ENCODE results near the gene VWDE. TPM values are rescaled to one million over a fixed set of nuclear protein-coding genes. Genes with fewer than 3 reads are reported as not detected.

VWDE gene
- total and polyA plus RNA-seq, 2 experiments from 2014 or later, result not detected

GRCh38 chr7:12303062-12303461 is 100.6 kb downstream of the VWDE start:
- in situ Hi-C loops (cut with MboI), result loop anchor here (25.0 kb wide), 1 partner anchor 866 kb away; no protein-coding TSS in a partner anchor

GRCh38 chr7:12300415-12300814 is 103.2 kb downstream of the VWDE start:
- in situ Hi-C loops (cut with MboI), result loop anchor here (25.0 kb wide), 1 partner anchor 863 kb away; no protein-coding TSS in a partner anchor
- no peak for DNase-seq
- Histone ChIP-seq H3K27ac (no peak overlapping the region), H3K4me3 (no peak overlapping the region), H4K20me1 (ENCODE audit: insufficient read depth) (no peaks in the 10 kb centered on the region), H3K79me2 (ENCODE audit: insufficient read depth) (no peaks in the 10 kb centered on the region), H3K9me3 (ENCODE audit: low read depth) (no peaks in the 10 kb centered on the region), H3K4me1 (ENCODE audit: insufficient read depth) (no peaks in the 10 kb centered on the region), H3K36me3 (ENCODE audit: low read depth) (no peaks in the 10 kb centered on the region), H2AFZ (no peak overlapping the region), H3K9me2 (ENCODE audit: insufficient read depth) (no peaks in the 10 kb centered on the region), H3K9ac (no peak overlapping the region), H3K4me2 (ENCODE audit: unreplicated experiment) (no peak overlapping the region), H3K27me3 (replicated peaks; ENCODE audit: insufficient read depth) (no peaks in the 10 kb centered on the region), H3F3A (ENCODE audit: insufficient read depth) (no peaks in the 10 kb centered on the region)
- no peak for TF ChIP-seq EZH2 (IDR thresholded peaks at IDR 0.05; ENCODE audit: insufficient read depth, poor library complexity, severe bottlenecking)
- no peak for TF ChIP-seq EZH2phosphoT487 (IDR thresholded peaks at IDR 0.05; ENCODE audit: insufficient read depth, low read depth)
- WGBS, 2 experiments (ENCODE audit: low coverage in 1 of 2, low lambda C conversion rate in 2 of 2, missing lambda C conversion rate in 2 of 2), result 22 to 23% methylated on average over 4 of the region's 4 CpGs

More at GRCh38 chr7:12303062-12303461, 100.6 kb downstream of the VWDE start:
- H4K20me1 ChIP-seq (ENCODE audit: insufficient read depth), result no peaks in the 10 kb centered on the region
- no peaks in the 10 kb centered on the region for H3K4me1 ChIP-seq (ENCODE audit: insufficient read depth)
- H2AFZ ChIP-seq, result no peak overlapping the region
- H3K36me3 ChIP-seq (ENCODE audit: low read depth), result no peaks in the 10 kb centered on the region
- no peaks in the 10 kb centered on the region for H3K9me2 ChIP-seq (ENCODE audit: insufficient read depth)
- no peak overlapping the region for H3K27ac ChIP-seq
- 0% methylated on average over 2 of the region's 2 CpGs for WGBS, 2 experiments (ENCODE audit: low coverage in 1 of 2, low lambda C conversion rate in 2 of 2, missing lambda C conversion rate in 2 of 2)
- no peak overlapping the region for H3K4me3 ChIP-seq
- DNase-seq, result no peak
- H3K4me2 ChIP-seq (ENCODE audit: unreplicated experiment), result no peak overlapping the region
- no peaks in the 10 kb centered on the region for H3K9me3 ChIP-seq (ENCODE audit: low read depth)
- no peaks in the 10 kb centered on the region for H3K27me3 ChIP-seq (replicated peaks; ENCODE audit: insufficient read depth)
- H3K79me2 ChIP-seq (ENCODE audit: insufficient read depth), result no peaks in the 10 kb centered on the region
- no peak overlapping the region for H3K9ac ChIP-seq
- H3F3A ChIP-seq (ENCODE audit: insufficient read depth), result no peaks in the 10 kb centered on the region
- TF ChIP-seq EZH2 (IDR thresholded peaks at IDR 0.05; ENCODE audit: insufficient read depth, poor library complexity, severe bottlenecking) (no peak), EZH2phosphoT487 (IDR thresholded peaks at IDR 0.05; ENCODE audit: insufficient read depth, low read depth) (no peak)

GRCh38 chr7:12299367-12299766 is 104.3 kb downstream of the VWDE start:
- Histone ChIP-seq H3F3A (ENCODE audit: insufficient read depth) (no peaks in the 10 kb centered on the region), H3K27me3 (replicated peaks; ENCODE audit: insufficient read depth) (no peaks in the 10 kb centered on the region), H3K9ac (no peak overlapping the region), H4K20me1 (ENCODE audit: insufficient read depth) (no peaks in the 10 kb centered on the region), H3K27ac (no peak overlapping the region), H3K9me3 (ENCODE audit: low read depth) (no peaks in the 10 kb centered on the region), H3K4me1 (ENCODE audit: insufficient read depth) (no peaks in the 10 kb centered on the region), H3K36me3 (ENCODE audit: low read depth) (no peaks in the 10 kb centered on the region), H2AFZ (no peak overlapping the region), H3K4me2 (ENCODE audit: unreplicated experiment) (no peak overlapping the region), H3K9me2 (ENCODE audit: insufficient read depth) (no peaks in the 10 kb centered on the region), H3K79me2 (ENCODE audit: insufficient read depth) (no peaks in the 10 kb centered on the region), H3K4me3 (no peak overlapping the region)
- DNase-seq, result no peak
- WGBS, 2 experiments (ENCODE audit: low coverage in 1 of 2, low lambda C conversion rate in 2 of 2, missing lambda C conversion rate in 2 of 2), result 18 to 28% methylated on average over 3 of the region's 3 CpGs
- TF ChIP-seq EZH2 (IDR thresholded peaks at IDR 0.05; ENCODE audit: insufficient read depth, poor library complexity, severe bottlenecking) (no peak), EZH2phosphoT487 (IDR thresholded peaks at IDR 0.05; ENCODE audit: insufficient read depth, low read depth) (no peak)
- in situ Hi-C loops (cut with MboI), result no loop called here

- in situ Hi-C loops (cut with MboI), result no loop called here
- no peaks in the 10 kb centered on the region for H3K27me3 ChIP-seq (replicated peaks; ENCODE audit: insufficient read depth)
- TF ChIP-seq EZH2phosphoT487 (IDR thresholded peaks at IDR 0.05; ENCODE audit: insufficient read depth, low read depth), result no peak
- no peak for TF ChIP-seq EZH2 (IDR thresholded peaks at IDR 0.05; ENCODE audit: insufficient read depth, poor library complexity, severe bottlenecking)
- no peaks in the 10 kb centered on the region for H3K36me3 ChIP-seq (ENCODE audit: low read depth)
- H3K9ac ChIP-seq, result no peak overlapping the region
- H3K4me1 ChIP-seq (ENCODE audit: insufficient read depth), result no peaks in the 10 kb centered on the region
- no peaks in the 10 kb centered on the region for H3K9me3 ChIP-seq (ENCODE audit: low read depth)
- no peaks in the 10 kb centered on the region for H3K9me2 ChIP-seq (ENCODE audit: insufficient read depth)
- H4K20me1 ChIP-seq (ENCODE audit: insufficient read depth), result no peaks in the 10 kb centered on the region
- H3K79me2 ChIP-seq (ENCODE audit: insufficient read depth), result no peaks in the 10 kb centered on the region
- H3K27ac ChIP-seq, result no peak overlapping the region
- no peak overlapping the region for H2AFZ ChIP-seq
- H3K4me2 ChIP-seq (ENCODE audit: unreplicated experiment), result no peak overlapping the region
- H3K4me3 ChIP-seq, result no peak overlapping the region
- no peak for DNase-seq
- H3F3A ChIP-seq (ENCODE audit: insufficient read depth), result no peaks in the 10 kb centered on the region
- 20 to 21% methylated on average over 3 of the region's 3 CpGs for WGBS, 2 experiments (ENCODE audit: low coverage in 1 of 2, low lambda C conversion rate in 2 of 2, missing lambda C conversion rate in 2 of 2)
These were observed 106.2 kb downstream of the VWDE start for GRCh38 chr7:12297283-12298108.

Data from GM23248 (cell line).